ENCODE measurements around the gene THOC6. TPM values are rescaled to one million over a fixed set of nuclear protein-coding genes. Genes with fewer than 3 reads are reported as not detected.
"Not testable (repeated sequence)": the region's sequence is repeated elsewhere in the genome, so short reads cannot be mapped to it uniquely, and the experiment has no call there.

The THOC6 gene
- total RNA-seq, 1 donor from 2014 or later: 31.4 TPM

DNA sequence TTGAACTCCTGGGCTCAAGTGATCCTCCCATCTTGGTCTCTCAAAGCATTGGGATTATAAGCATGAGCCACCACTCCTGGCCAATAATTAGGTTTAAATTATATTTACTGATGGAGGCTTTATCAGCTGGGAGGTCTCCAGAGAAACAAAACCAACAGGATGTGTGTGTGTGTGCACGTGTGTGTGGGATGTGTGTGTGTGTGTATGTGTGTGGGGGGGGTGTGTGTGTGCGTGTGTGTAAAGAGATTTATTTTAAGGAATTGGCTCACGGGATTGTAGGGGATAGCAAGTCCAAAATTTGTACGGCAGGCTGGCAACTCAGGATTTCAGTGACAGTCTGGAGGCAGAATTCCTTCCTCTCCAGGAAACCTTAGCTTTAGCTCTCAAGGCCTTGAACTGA, 27.2 kb downstream of the THOC6 start:
- ATAC-seq (no peak), DNase-seq (no peak)
- no peaks in the 10 kb centered on the region for H3K36me3 ChIP-seq
- intact Hi-C loops (cut with DNase I): no loop called here
- peaks cover 8% of the 10 kb centered on the region for H3K4me1 ChIP-seq
- no peak overlapping the region for H3K27ac ChIP-seq
- peaks cover 31% of the 10 kb centered on the region for H3K27me3 ChIP-seq
- no peaks in the 10 kb centered on the region for H3K9me3 ChIP-seq
- TF ChIP-seq, protein P1, sequence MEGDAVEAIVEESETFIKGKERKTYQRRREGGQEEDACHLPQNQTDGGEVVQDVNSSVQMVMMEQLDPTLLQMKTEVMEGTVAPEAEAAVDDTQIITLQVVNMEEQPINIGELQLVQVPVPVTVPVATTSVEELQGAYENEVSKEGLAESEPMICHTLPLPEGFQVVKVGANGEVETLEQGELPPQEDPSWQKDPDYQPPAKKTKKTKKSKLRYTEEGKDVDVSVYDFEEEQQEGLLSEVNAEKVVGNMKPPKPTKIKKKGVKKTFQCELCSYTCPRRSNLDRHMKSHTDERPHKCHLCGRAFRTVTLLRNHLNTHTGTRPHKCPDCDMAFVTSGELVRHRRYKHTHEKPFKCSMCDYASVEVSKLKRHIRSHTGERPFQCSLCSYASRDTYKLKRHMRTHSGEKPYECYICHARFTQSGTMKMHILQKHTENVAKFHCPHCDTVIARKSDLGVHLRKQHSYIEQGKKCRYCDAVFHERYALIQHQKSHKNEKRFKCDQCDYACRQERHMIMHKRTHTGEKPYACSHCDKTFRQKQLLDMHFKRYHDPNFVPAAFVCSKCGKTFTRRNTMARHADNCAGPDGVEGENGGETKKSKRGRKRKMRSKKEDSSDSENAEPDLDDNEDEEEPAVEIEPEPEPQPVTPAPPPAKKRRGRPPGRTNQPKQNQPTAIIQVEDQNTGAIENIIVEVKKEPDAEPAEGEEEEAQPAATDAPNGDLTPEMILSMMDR (IDR thresholded peaks at IDR 0.05): no peak
- no peak overlapping the region for H3K4me3 ChIP-seq

DNA sequence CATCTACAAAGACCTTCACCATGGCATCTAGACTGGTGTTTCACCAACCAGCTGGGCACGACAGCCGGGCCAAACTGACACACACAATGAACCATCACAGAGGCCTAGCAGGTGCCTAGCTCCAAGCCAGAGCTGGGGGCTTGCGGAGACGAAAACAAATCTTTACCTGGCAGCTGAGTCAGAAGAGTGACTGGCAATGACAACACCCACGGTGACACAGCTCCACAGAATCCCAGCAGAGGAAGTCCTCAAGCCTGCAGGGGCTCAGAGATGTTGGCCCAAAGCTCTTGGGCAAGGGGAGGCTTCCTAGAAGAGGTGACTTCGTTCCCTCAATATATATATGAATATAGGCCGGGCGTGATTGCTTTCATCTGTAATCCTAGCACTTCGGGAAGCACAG, 27.7 kb downstream of the THOC6 start:
- Histone ChIP-seq H3K27me3 (peaks cover 26% of the 10 kb centered on the region), H3K36me3 (no peaks in the 10 kb centered on the region), H3K27ac (no peak overlapping the region), H3K9me3 (no peaks in the 10 kb centered on the region), H3K4me3 (no peak overlapping the region), H3K4me1 (peaks cover 5% of the 10 kb centered on the region)
- intact Hi-C loops (cut with DNase I): no loop called here
- DNase-seq: no peak
- no peak for ATAC-seq
- TF ChIP-seq, protein P1 (IDR thresholded peaks at IDR 0.05): no peak

DNA sequence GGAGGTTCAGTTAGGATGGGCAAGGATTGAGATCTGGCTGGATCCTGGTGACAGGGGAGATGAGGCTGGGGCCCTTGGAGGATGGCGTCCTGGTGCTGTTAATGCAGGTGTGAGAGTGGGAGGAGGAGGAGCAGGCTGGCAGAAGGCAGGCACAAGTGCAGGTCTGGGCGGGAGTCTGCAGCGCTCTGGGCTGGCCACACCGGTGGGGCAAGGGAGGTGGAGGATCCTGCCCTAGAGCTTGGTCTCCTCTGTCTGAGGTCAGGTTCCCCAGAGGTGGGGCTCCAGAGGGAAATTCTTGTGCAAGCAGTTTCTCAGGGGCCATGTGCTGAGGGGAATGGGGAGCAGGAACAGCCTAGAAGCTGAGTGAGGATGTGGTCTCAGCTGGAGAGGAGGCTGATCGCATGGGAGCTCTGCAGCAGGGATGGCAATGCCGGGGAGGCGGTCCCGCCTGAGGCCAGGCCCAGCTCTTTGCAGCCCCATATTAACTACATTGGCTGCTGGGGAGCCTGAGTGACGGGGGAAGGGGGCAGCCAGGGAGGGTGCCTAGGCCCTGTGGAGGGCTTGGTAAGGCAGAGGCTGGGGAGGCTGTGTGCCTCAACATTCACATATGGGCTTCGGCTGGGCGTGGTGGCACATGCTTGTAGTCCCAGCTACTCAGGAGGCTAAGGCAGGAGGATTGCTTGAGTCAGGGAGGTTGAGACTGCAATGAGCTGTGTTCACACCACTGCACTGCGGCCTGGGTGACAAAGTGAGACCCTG, 28.9 kb downstream of the THOC6 start:
- H3K4me1 ChIP-seq: not testable (repeated sequence)

DNA sequence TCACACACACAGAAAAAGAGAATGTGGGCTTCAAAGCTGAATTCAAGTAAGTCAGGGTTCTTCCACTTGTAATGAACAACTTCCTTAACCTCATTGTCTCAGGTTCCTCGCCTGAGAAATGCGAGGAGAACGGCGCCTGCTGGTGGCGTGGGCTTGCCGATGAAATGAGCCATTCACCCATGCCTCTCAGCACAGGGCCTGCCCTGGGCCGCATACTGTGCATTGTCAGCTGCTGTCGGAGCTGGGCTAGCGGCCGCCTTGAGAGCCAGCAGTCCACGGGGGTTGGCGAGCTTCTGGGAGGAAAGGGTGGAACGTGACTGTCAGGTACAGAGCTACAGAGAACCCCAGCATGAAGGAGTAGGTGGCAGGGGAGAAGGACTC, 29.5 kb downstream of the THOC6 start:
- H3K4me3 ChIP-seq: not testable (repeated sequence)

More for the DNA sequence above, 28.9 kb downstream of the THOC6 start:
- H3K9me3 ChIP-seq; DNase-seq; H3K4me3 ChIP-seq; H3K27ac ChIP-seq; H3K36me3 ChIP-seq; intact Hi-C loops (cut with DNase I): not testable (repeated sequence)
- peak; percentile 1 for ATAC-seq
- peaks cover 14% of the 10 kb centered on the region for H3K27me3 ChIP-seq

DNA sequence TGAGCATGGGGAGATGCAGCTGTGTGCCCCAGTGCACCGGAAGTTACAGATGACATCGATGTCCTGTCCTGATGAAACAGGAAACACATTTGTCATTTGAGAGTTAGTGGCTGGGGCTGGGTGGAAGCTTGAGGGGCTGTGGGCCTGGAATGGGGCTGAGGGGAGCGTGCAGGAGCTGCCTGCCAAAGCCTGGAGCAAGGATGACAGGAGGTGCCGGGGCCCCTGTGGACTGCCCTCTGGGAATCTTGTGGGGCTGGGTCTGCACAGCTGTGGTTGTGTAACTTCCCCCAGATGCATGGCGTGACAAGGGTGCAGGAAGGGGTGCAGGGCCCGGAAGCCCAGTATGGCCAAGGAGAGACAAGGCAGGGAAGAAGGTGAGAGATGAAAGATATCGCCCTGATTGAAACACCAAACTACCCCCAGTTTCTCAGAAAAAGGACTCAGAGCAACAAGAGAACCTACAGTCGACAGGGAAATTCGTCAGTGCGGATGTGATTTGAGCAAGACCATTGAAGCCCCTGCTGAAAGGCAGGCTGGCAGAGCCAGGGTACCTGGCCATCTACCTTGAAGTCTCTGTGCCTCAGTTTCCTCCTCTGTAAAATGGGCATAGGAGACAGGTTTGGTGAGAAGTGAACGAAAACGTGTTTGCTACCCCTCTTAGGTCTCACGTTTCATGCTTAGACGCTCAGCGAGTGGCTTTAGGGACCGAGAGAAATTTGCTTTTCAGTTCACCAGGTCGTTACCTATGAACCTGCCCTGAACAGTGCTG, 31.3 kb downstream of the THOC6 start:
- no peak for ATAC-seq
- intact Hi-C loops (cut with DNase I): no loop called here
- DNase-seq: no peak
- no peaks in the 10 kb centered on the region for H3K36me3 ChIP-seq
- no peaks in the 10 kb centered on the region for H3K9me3 ChIP-seq
- peaks cover 20% of the 10 kb centered on the region for H3K4me1 ChIP-seq
- no peaks in the 10 kb centered on the region for H3K27me3 ChIP-seq
- TF ChIP-seq, protein P1 (IDR thresholded peaks at IDR 0.05): no peak
- no peak overlapping the region for H3K27ac ChIP-seq
- no peak overlapping the region for H3K4me3 ChIP-seq

More for the DNA sequence above, 29.5 kb downstream of the THOC6 start:
- H3K36me3 ChIP-seq; ATAC-seq; DNase-seq; H3K9me3 ChIP-seq; intact Hi-C loops (cut with DNase I); H3K27me3 ChIP-seq; H3K27ac ChIP-seq; H3K4me1 ChIP-seq: not testable (repeated sequence)

DNA sequence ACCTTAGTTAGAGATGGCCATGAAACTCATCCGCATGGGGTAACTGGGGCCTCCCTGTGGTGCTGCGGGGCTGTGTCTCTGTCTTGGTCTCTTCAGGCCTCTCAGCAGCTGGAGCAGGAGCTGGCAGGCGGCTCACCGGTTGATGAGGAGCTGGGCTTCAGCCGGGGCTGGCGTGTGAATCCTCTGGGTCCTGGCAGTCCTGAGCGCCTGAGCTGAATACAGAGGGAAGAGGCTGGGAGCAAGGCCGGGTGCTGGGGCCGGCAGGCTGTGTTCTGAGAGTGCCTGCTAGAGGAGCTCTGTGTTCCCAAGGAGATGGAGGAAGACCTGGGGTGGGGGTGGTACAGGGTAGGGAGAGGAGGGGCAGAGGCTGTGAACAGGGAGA, 31.9 kb downstream of the THOC6 start:
- H3K4me3 ChIP-seq; H3K27me3 ChIP-seq; H3K27ac ChIP-seq; H3K9me3 ChIP-seq; DNase-seq; ATAC-seq; H3K36me3 ChIP-seq; intact Hi-C loops (cut with DNase I): not testable (repeated sequence)
- peaks cover 20% of the 10 kb centered on the region for H3K4me1 ChIP-seq

All from upper lobe of right lung (tissue), 1 donor.